Heart left ventricle (tissue), 13 donors: Measurements from ENCODE around the gene GALNT10.

Source experiments
- POLR2A ChIP-seq, 2 donors: fragments of 450-650 bp; IDR thresholded peaks; one replicate each; pipeline ENCODE4 v1.6.1; 2017; ENCODE audit warnings: antibody characterized with exemption in 2 of 2, mild to moderate bottlenecking in 2 of 2, moderate library complexity in 2 of 2
- TF ChIP-seq, protein P1 (sequence below), 12 donors: fragments of 200-600 bp; sonication (generic) in 4 of 12; IDR thresholded peaks; one replicate each; pipeline versions ENCODE4 v1.5.0 to v1.8.0; 2018 to 2022; ENCODE audit warnings: antibody characterized with exemption in 12 of 12, mild to moderate bottlenecking in 5 of 12
- donor health status: ischemic (EF 13 %, LVEDD 7.1; RV severe dilation, severe dysfunction).
- donor health status: DM: no; HTN: yes; CAD: no.
- donor health status: DM: no; HTN: no; CAD: no.
- donor health status: ischemic (EF 25% LVEDD 6.9; RV normal size, moderate dysfunction).
- donor health status: ischemic (EF 25% LVEDD 5.7; RV mildly dilated, moderate dysfunction).
- donor health status: ischemic (EF 35%, LVEDD 5.7; RV mildly dilated, moderate dysfunction).
- donor health status: nonischemic (EF 11% LVEDD 7.7; RV severe dilation, severe dysfunction).
- donor health status: DM: yes; HTN: yes; CAD: no.
- donor health status: PGD.
- donor health status: ischemic (EF 29% LVEDD 5.4; RV normal size, mild dysfunction).
- donor health status: nonischemic (EF 23%, LVEDD 6.1; RV moderate dilation, normal function).

DNA sequence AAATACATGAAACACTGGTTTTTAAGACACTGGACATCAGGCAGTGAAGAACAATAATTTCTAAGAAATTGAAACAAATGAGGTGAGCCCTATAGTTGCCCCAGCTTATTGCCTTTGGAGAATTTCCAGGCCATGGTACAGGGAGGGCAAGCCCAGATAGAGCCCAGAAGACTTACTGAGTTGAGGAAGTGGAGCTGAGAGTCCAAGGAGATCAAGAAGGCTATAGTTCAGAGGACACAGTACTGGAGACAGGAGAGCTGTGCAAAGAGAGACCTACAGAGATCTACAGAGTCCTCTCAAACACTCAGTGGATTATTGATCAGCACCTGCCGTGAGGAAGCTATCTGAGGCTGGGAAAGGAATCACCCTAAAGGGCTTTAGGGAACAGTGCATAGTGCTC, 112.6 kb downstream of the GALNT10 start:
- TF ChIP-seq, protein P1, sequence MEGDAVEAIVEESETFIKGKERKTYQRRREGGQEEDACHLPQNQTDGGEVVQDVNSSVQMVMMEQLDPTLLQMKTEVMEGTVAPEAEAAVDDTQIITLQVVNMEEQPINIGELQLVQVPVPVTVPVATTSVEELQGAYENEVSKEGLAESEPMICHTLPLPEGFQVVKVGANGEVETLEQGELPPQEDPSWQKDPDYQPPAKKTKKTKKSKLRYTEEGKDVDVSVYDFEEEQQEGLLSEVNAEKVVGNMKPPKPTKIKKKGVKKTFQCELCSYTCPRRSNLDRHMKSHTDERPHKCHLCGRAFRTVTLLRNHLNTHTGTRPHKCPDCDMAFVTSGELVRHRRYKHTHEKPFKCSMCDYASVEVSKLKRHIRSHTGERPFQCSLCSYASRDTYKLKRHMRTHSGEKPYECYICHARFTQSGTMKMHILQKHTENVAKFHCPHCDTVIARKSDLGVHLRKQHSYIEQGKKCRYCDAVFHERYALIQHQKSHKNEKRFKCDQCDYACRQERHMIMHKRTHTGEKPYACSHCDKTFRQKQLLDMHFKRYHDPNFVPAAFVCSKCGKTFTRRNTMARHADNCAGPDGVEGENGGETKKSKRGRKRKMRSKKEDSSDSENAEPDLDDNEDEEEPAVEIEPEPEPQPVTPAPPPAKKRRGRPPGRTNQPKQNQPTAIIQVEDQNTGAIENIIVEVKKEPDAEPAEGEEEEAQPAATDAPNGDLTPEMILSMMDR (IDR thresholded peaks at IDR 0.05) = no peak
- TF ChIP-seq POLR2A (IDR thresholded peaks at IDR 0.05) = no peak
